CD4-positive, alpha-beta memory T cell (primary cell): ENCODE measurements around the gene GALK1. TPM values are rescaled to one million over a fixed set of nuclear protein-coding genes. Genes with fewer than 3 reads are reported as not detected.

Experiments
- CTCF ChIA-PET: fragments of 350-600 bp; sonication (Branson Sonifier 250); formaldehyde crosslinking; loops from one replicate; lab custom pipeline; 2021; ENCODE audit warnings: inconsistent platforms; ENCODE audit not compliant: partially characterized antibody; lab: Charles Lee
- POLR2A ChIA-PET: fragments of 350-600 bp; sonication (Branson Sonifier 250); formaldehyde crosslinking; loops from one replicate; lab custom pipeline; 2021; ENCODE audit not compliant: partially characterized antibody; lab: Charles Lee
- DNase-seq, 5 donors: peaks; one replicate each; pipeline versions ENCODE4 v3.0.0 to v3.0.0-alpha.2; 2020 to 2022; ENCODE audit warnings: mixed read lengths in 1 of 5
- H3K27ac ChIP-seq: one replicate; pipeline ENCODE4 v1.7.0; 2013; ENCODE audit warnings: low read depth, low read length
- H3K27me3 ChIP-seq: 2 replicates; pipeline ENCODE4 v1.7.0; 2013; ENCODE audit warnings: mild to moderate bottlenecking, low read length, moderate library complexity; ENCODE audit not compliant: insufficient read depth
- H3K36me3 ChIP-seq: 2 replicates; pipeline ENCODE4 v1.7.0; 2013; ENCODE audit warnings: mild to moderate bottlenecking, low read length, moderate library complexity; ENCODE audit not compliant: insufficient read depth
- H3K4me1 ChIP-seq: 2 replicates; pipeline ENCODE4 v1.7.0; 2013; ENCODE audit warnings: mild to moderate bottlenecking, low read length, moderate library complexity; ENCODE audit not compliant: insufficient read depth
- H3K4me3 ChIP-seq, 2 donors: one replicate each; pipeline ENCODE4 v1.7.0; 2013; ENCODE audit warnings: low read length in 2 of 2, mild to moderate bottlenecking in 1 of 2
- H3K9me3 ChIP-seq, 2 donors: one replicate each; pipeline ENCODE4 v1.7.0; 2013; ENCODE audit warnings: low read length in 2 of 2, control low read depth in 1 of 2; ENCODE audit not compliant: control insufficient read depth in 1 of 2
- H3K27ac Mint-ChIP-seq, 7 donors: one replicate each; pipeline ENCODE4 v1.8.0; 2020 to 2021; ENCODE audit warnings: mixed read lengths in 7 of 7, mild to moderate bottlenecking in 6 of 7, inconsistent platforms in 3 of 7, moderate library complexity in 3 of 7
- H3K27me3 Mint-ChIP-seq, 2 donors: one replicate each; pipeline ENCODE4 v1.8.0; 2020 to 2021; ENCODE audit warnings: mixed read lengths in 2 of 2
- H3K36me3 Mint-ChIP-seq, 2 donors: one replicate each; pipeline ENCODE4 v1.8.0; 2020 to 2021; ENCODE audit warnings: mixed read lengths in 2 of 2, inconsistent platforms in 1 of 2, mild to moderate bottlenecking in 1 of 2
- H3K4me1 Mint-ChIP-seq, 4 donors: one replicate each; pipeline ENCODE4 v1.8.0; 2020 to 2021; ENCODE audit warnings: mixed read lengths in 4 of 4, mild to moderate bottlenecking in 1 of 4
- H3K4me3 Mint-ChIP-seq, 8 donors: one replicate each; pipeline ENCODE4 v1.8.0; 2020 to 2021; ENCODE audit warnings: mixed read lengths in 8 of 8, mild to moderate bottlenecking in 7 of 8, moderate library complexity in 6 of 8, inconsistent platforms in 3 of 8
- H3K9me3 Mint-ChIP-seq, 8 donors: one replicate each; pipeline ENCODE4 v1.8.0; 2020 to 2021; ENCODE audit warnings: mixed read lengths in 8 of 8, mild to moderate bottlenecking in 5 of 8, inconsistent platforms in 3 of 8, moderate library complexity in 1 of 8
- intact Hi-C: fragments of 100-400 bp; cut with micrococcal nuclease; formaldehyde crosslinking; loops from one replicate; pipeline ENCODE4 v1.15.1; 2023
- polyA plus RNA-seq, 2 donors: library from polyadenylated mRNA; unstranded; fragments of 300-500 nt; fragmentation: Illumina TruSeq; gene quantifications; one replicate each; pipeline ENCODE4 v1.2.3, GENCODE V29; 2021
- total RNA-seq, 2 experiments: library from RNA; stranded (reverse); gene quantifications; one replicate each; pipeline ENCODE4 v1.2.3, GENCODE V29; 2021

GALK1 gene
- total and polyA plus RNA-seq, 4 experiments from 2014 or later = 17.5 to 25.9 (median 21.9) TPM

DNA sequence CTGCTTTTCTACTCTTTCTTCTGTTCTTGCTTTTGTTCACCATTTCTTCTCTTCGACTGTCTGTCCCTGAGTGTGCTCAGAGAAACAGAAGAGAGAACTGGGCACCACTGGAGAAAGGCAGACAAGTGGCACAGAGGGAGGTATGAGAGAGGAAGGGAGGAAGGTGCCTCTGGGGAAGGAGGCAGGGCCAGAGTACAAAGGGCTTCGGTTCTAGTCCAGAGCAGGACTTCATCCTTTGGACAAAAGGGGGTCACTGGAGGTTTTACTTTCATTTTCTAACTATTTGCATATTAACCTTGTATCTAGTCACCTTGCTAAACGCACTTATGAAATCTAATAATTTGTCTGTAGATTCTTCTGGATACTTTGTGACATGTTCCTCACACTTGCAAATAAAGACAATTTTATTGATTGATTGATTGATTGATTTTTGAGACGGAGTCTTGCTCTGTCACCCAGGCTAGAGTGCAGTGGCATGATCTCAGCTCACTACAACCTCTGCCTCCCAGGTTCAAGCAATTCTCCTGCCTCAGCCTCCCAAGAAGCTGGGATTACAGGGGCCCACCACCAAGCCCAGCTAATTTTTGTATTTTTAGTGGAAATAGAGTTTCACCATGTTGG, 30.2 kb downstream of the GALK1 start:
- Histone ChIP-seq H3K4me3 (no peak overlapping the region), H3K27ac (no peak overlapping the region), H3K36me3 (no peaks in the 10 kb centered on the region), H3K4me1 (no peaks in the 10 kb centered on the region), H3K9me3 (no peaks in the 10 kb centered on the region), H3K27me3 (no peaks in the 10 kb centered on the region)
- Mint-ChIP-seq H3K4me3 (peak overlapping the region in 6 of 8 donors; percentile 34 to 62 (median 46)), H3K4me1 (peaks cover 2 to 7% (median 4%) of the 10 kb centered on the region in 4 donors), H3K27me3 (no peaks in the 10 kb centered on the region), H3K27ac (peak overlapping the region in 5 of 7 donors; percentile 56 to 93 (median 88)), H3K9me3 (no peaks in the 10 kb centered on the region), H3K36me3 (no peaks in the 10 kb centered on the region)
- intact Hi-C loops = no loop called here
- DNase-seq = no peak
- CTCF ChIA-PET = no interaction called here
- POLR2A ChIA-PET = no interaction called here

DNA sequence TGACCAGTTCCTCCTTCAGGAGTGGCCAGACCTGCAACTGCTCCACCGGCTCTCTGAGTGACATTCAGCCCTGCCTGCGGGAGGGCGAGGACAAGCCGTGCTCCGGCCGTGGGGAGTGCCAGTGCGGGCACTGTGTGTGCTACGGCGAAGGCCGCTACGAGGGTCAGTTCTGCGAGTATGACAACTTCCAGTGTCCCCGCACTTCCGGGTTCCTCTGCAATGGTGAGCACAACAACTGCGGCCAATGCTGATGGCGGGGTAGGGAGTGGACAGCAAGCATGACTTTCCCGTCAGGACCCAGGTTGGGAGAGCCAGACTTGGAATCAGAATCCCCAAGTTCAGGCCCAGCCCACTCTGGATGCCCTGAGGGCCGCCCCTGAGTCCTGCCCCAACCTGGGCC, 31.5 kb downstream of the GALK1 start:
- Mint-ChIP-seq H3K4me1 (peaks cover 2 to 7% (median 4%) of the 10 kb centered on the region in 4 donors), H3K27me3 (no peaks in the 10 kb centered on the region), H3K27ac (no peak overlapping the region), H3K4me3 (no peak overlapping the region), H3K36me3 (no peaks in the 10 kb centered on the region), H3K9me3 (no peaks in the 10 kb centered on the region)
- H3K4me1 ChIP-seq = no peaks in the 10 kb centered on the region
- ChIA-PET CTCF (interaction anchor here (1.3 kb wide), 1 partner anchor 16 kb away, joined by 4 read pairs; no protein-coding TSS in a partner anchor), POLR2A (no interaction called here)
- no peak overlapping the region for H3K4me3 ChIP-seq
- intact Hi-C loops = no loop called here
- H3K36me3 ChIP-seq = no peaks in the 10 kb centered on the region
- H3K27ac ChIP-seq = no peak overlapping the region
- H3K27me3 ChIP-seq = no peaks in the 10 kb centered on the region
- no peak for DNase-seq
- no peaks in the 10 kb centered on the region for H3K9me3 ChIP-seq

DNA sequence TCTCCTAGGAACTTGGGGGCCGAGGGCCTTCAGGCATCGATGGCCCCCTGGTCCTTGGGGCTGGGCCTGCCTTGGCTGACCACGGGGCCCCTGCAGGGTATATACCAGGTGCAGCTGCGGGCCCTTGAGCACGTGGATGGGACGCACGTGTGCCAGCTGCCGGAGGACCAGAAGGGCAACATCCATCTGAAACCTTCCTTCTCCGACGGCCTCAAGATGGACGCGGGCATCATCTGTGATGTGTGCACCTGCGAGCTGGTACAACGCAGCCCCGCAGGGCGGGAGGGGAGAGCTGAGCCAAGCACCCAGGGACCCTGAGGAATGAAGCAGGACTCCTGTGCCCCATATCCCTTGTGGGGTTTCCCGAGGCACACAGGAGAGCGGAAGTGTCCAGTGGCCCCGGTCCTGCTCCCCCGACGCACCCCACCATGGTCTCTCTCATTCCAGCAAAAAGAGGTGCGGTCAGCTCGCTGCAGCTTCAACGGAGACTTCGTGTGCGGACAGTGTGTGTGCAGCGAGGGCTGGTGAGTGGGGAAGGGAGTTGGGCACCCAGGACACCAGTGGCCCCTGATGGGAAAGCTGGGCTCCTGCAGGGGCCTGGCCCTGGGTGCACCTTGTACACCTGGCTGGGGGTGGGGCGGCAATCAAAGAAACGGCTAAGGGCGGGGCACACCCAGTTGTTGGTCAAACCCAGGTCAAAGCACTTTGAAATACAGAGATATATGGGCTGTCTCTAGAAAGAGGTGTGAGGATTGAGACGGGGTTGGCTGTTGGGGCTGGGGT, 33.1 kb downstream of the GALK1 start:
- Mint-ChIP-seq H3K4me3 (no peak overlapping the region), H3K36me3 (no peaks in the 10 kb centered on the region), H3K4me1 (peaks cover 2 to 7% (median 4%) of the 10 kb centered on the region in 4 donors), H3K9me3 (no peaks in the 10 kb centered on the region), H3K27ac (no peak overlapping the region), H3K27me3 (no peaks in the 10 kb centered on the region)
- Histone ChIP-seq H3K4me1 (no peaks in the 10 kb centered on the region), H3K36me3 (no peaks in the 10 kb centered on the region), H3K27ac (no peak overlapping the region), H3K9me3 (no peaks in the 10 kb centered on the region), H3K27me3 (no peaks in the 10 kb centered on the region), H3K4me3 (no peak overlapping the region)
- ChIA-PET POLR2A (no interaction called here), CTCF (interaction anchor here (1.3 kb wide), 2 partner anchors 17 to 20 kb away, joined by 3 to 4 read pairs; no protein-coding TSS in a partner anchor)
- intact Hi-C loops = no loop called here
- DNase-seq = no peak

- Histone ChIP-seq H3K4me3 (no peak overlapping the region), H3K27ac (no peak overlapping the region), H3K27me3 (no peaks in the 10 kb centered on the region), H3K36me3 (no peaks in the 10 kb centered on the region), H3K4me1 (no peaks in the 10 kb centered on the region), H3K9me3 (no peaks in the 10 kb centered on the region)
- POLR2A ChIA-PET = no interaction called here
- H3K4me1 Mint-ChIP-seq = peaks cover 2 to 7% (median 4%) of the 10 kb centered on the region in 4 donors
- CTCF ChIA-PET = no interaction called here
- no peaks in the 10 kb centered on the region for H3K36me3 Mint-ChIP-seq
- intact Hi-C loops = no loop called here
- no peak overlapping the region for H3K27ac Mint-ChIP-seq
- no peak for DNase-seq
- no peaks in the 10 kb centered on the region for H3K27me3 Mint-ChIP-seq
- H3K9me3 Mint-ChIP-seq = no peaks in the 10 kb centered on the region
- H3K4me3 Mint-ChIP-seq = no peak overlapping the region
Measured at GRCh38 chr17:75731086-75731715, 33.8 kb downstream of the GALK1 start.

DNA sequence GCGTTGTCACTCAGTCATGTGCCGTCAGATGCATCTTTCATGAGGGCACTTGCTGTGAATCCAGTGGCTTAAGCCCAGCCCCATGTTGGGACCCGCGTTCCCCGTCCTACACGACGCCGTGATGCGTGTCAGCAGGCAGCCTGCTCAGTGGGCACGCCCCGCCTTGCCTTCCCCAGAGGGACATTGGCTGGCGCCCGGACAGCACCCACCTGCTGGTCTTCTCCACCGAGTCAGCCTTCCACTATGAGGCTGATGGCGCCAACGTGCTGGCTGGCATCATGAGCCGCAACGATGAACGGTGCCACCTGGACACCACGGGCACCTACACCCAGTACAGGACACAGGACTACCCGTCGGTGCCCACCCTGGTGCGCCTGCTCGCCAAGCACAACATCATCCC, 34.9 kb downstream of the GALK1 start:
- H3K27me3 ChIP-seq = no peaks in the 10 kb centered on the region
- Mint-ChIP-seq H3K36me3 (no peaks in the 10 kb centered on the region), H3K4me1 (peaks cover 2 to 7% (median 4%) of the 10 kb centered on the region in 4 donors), H3K9me3 (no peaks in the 10 kb centered on the region), H3K27ac (no peak overlapping the region), H3K4me3 (no peak overlapping the region), H3K27me3 (no peaks in the 10 kb centered on the region)
- intact Hi-C loops = no loop called here
- DNase-seq = no peak
- ChIA-PET POLR2A (no interaction called here), CTCF (interaction anchor here (1.3 kb wide), 1 partner anchor 129 kb away, joined by 3 read pairs; no protein-coding TSS in a partner anchor)
- no peaks in the 10 kb centered on the region for H3K36me3 ChIP-seq
- no peak overlapping the region for H3K4me3 ChIP-seq
- H3K4me1 ChIP-seq = no peaks in the 10 kb centered on the region
- no peak overlapping the region for H3K27ac ChIP-seq
- no peaks in the 10 kb centered on the region for H3K9me3 ChIP-seq

- Mint-ChIP-seq H3K4me3 (no peak overlapping the region), H3K36me3 (no peaks in the 10 kb centered on the region), H3K4me1 (peaks cover 0 to 2% (median under 1%) of the 10 kb centered on the region in 4 donors), H3K9me3 (no peaks in the 10 kb centered on the region), H3K27ac (no peak overlapping the region), H3K27me3 (no peaks in the 10 kb centered on the region)
- H3K36me3 ChIP-seq = no peaks in the 10 kb centered on the region
- H3K4me3 ChIP-seq = no peak overlapping the region
- POLR2A ChIA-PET = no interaction called here
- H3K27ac ChIP-seq = no peak overlapping the region
- no peaks in the 10 kb centered on the region for H3K27me3 ChIP-seq
- no peaks in the 10 kb centered on the region for H3K4me1 ChIP-seq
- DNase-seq = no peak
- intact Hi-C loops = no loop called here
- CTCF ChIA-PET = interaction anchor here (1.3 kb wide), 1 partner anchor 128 kb away, joined by 3 read pairs; no protein-coding TSS in a partner anchor
- H3K9me3 ChIP-seq = no peaks in the 10 kb centered on the region
Measured at GRCh38 chr17:75729351-75729750, 35.6 kb downstream of the GALK1 start.

DNA sequence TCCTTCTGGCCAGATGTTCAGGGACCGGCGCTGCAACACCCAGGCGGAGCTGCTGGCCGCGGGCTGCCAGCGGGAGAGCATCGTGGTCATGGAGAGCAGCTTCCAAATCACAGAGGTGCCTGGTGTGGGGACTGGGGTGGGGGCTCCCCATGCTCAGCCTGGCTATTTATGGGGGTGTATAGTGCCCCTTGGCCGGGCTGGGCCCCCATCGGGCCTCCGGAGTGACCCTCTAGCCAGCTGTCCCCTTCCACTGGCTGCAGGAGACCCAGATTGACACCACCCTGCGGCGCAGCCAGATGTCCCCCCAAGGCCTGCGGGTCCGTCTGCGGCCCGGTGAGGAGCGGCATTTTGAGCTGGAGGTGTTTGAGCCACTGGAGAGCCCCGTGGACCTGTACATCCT, 37.6 kb downstream of the GALK1 start:
- no peak overlapping the region for H3K27ac Mint-ChIP-seq
- Histone ChIP-seq H3K36me3 (no peaks in the 10 kb centered on the region), H3K27ac (no peak overlapping the region), H3K4me3 (no peak overlapping the region), H3K4me1 (no peaks in the 10 kb centered on the region), H3K27me3 (no peaks in the 10 kb centered on the region), H3K9me3 (no peaks in the 10 kb centered on the region)
- DNase-seq = no peak
- intact Hi-C loops = no loop called here
- ChIA-PET CTCF (no interaction called here), POLR2A (no interaction called here)
- H3K27me3 Mint-ChIP-seq = no peaks in the 10 kb centered on the region
- H3K4me1 Mint-ChIP-seq = no peaks in the 10 kb centered on the region
- H3K9me3 Mint-ChIP-seq = no peaks in the 10 kb centered on the region
- no peak overlapping the region for H3K4me3 Mint-ChIP-seq
- no peaks in the 10 kb centered on the region for H3K36me3 Mint-ChIP-seq
